D721Med (cell line): ENCODE data around the gene PTPN7.

ENCODE experiments used
- DNase-seq: peaks from one replicate; pipeline ENCODE4 v3.0.0; 2011; ENCODE audit warnings: low spot score; ENCODE audit not compliant: insufficient read length
- FAIRE-seq: peaks from 2 replicates; lab custom pipeline; 2011; peaks lifted over from hg19 to GRCh38; lab: Jason Lieb, UNC
- TF ChIP-seq, protein P1 (sequence below): IDR thresholded peaks from 2 replicates; pipeline ENCODE4 v1.5.1; 2012; ENCODE audit warnings: mild to moderate bottlenecking, control low read depth; ENCODE audit not compliant: insufficient read depth; ENCODE audit errors: missing control alignments

PTPN7 gene

DNA sequence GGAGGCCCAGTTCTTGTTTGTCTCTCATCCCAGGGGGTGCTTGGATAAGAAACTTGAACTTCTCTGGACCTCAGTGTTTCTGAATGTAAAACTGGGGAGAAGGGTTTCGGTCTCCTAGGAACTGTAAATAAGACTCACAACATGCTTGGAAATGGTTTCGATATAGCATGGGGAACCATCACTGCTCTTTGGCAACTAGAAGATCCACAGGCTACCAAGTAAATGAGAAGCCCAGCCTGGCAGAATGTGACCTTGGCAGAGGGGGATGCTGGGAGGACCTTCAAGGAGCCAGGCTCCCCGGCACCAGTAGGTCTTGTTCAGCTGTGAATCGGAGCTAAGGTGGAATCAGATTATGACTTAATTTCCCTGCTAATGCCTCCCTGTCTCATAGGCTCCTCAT is 19.6 kb downstream of the PTPN7 start:
- TF ChIP-seq, protein P1, sequence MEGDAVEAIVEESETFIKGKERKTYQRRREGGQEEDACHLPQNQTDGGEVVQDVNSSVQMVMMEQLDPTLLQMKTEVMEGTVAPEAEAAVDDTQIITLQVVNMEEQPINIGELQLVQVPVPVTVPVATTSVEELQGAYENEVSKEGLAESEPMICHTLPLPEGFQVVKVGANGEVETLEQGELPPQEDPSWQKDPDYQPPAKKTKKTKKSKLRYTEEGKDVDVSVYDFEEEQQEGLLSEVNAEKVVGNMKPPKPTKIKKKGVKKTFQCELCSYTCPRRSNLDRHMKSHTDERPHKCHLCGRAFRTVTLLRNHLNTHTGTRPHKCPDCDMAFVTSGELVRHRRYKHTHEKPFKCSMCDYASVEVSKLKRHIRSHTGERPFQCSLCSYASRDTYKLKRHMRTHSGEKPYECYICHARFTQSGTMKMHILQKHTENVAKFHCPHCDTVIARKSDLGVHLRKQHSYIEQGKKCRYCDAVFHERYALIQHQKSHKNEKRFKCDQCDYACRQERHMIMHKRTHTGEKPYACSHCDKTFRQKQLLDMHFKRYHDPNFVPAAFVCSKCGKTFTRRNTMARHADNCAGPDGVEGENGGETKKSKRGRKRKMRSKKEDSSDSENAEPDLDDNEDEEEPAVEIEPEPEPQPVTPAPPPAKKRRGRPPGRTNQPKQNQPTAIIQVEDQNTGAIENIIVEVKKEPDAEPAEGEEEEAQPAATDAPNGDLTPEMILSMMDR, result no peak
- FAIRE-seq (no peak), DNase-seq (no peak)

GRCh38 chr1:202135221-202135721 is 25.1 kb downstream of the PTPN7 start:
- FAIRE-seq, result no peak
- peak; percentile 99 for DNase-seq
- TF ChIP-seq, protein P1, result peak; percentile 94

- no peak for FAIRE-seq
- TF ChIP-seq, protein P1, result no peak
- DNase-seq, result no peak
Observed at GRCh38 chr1:202134645-202135172, 25.7 kb downstream of the PTPN7 start.

GRCh38 chr1:202133989-202134388 is 26.4 kb downstream of the PTPN7 start:
- TF ChIP-seq, protein P1, result no peak
- DNase-seq (no peak), FAIRE-seq (no peak)

GRCh38 chr1:202133496-202133895 is 26.9 kb downstream of the PTPN7 start:
- DNase-seq, result no peak
- FAIRE-seq, result no peak
- TF ChIP-seq, protein P1, result no peak

DNA sequence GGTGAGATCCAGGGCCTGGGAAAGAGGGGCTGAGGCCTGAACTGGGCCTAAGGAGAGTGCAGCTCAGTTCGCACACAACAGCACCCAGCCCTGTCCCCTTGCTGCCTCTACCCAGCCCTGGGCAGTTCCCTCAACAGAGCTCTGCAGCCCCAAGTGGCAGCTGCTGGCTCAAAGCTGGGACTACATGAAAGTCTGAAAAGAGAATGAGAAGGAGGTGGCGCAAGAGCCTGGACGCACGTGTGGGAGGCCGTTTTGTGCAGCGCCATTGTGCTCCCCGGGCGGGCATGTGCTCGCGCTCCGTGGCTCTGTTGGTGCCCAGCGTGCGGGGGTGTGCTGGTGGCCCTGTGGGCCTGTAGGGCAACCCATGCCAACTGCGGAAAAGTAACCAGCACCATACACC is 27.4 kb downstream of the PTPN7 start:
- TF ChIP-seq, protein P1, result no peak
- FAIRE-seq, result no peak
- no peak for DNase-seq
